ENCODE results near the gene GTPBP8. TPM values are rescaled to one million over a fixed set of nuclear protein-coding genes. Genes with fewer than 3 reads are reported as not detected.

GTPBP8 gene
- total and polyA plus RNA-seq, 2 donors (not counting 1 experiment from before 2014, with no cell fraction given) = 25.2 to 31.4 TPM

- Histone ChIP-seq H3K36me3 (ENCODE audit: control insufficient read depth, insufficient read depth, low read length) (no peaks in the 10 kb centered on the region), H3K4me2 (ENCODE audit: extremely low read depth, insufficient read depth, low read length) (no peak within 1 kb of the TSS), H2AFZ (ENCODE audit: low read length) (no peak within 1 kb of the TSS), H3K27ac (ENCODE audit: insufficient read depth, low read length) (no peak within 1 kb of the TSS), H3K9ac (ENCODE audit: insufficient read depth, low read length) (no peak within 1 kb of the TSS), H3K9me3 (ENCODE audit: control insufficient read depth, insufficient read depth, low read depth, low read length) (no peaks in the 10 kb centered on the region), H3K79me2 (ENCODE audit: control insufficient read depth, insufficient read depth, low read length) (no peaks in the 10 kb centered on the region), H3K4me1 (ENCODE audit: control insufficient read depth, extremely low read depth, insufficient read depth, low read length) (peaks cover 1% of the 10 kb centered on the region), H4K20me1 (ENCODE audit: control insufficient read depth, extremely low read depth, insufficient read depth, low read length) (no peaks in the 10 kb centered on the region), H3K4me3 (replicated peaks in 1 of 4; ENCODE audit: control extremely low read depth in 1 of 4, insufficient read depth in 1 of 4, low read depth in 3 of 4, low read length in 4 of 4) (no peak within 1 kb of the TSS), H3K27me3 (ENCODE audit: control insufficient read depth, insufficient read depth, low read length) (no peaks in the 10 kb centered on the region)
- no peak for DNase-seq (ENCODE audit: low read depth in 2 of 2)
- TF ChIP-seq, protein P1, sequence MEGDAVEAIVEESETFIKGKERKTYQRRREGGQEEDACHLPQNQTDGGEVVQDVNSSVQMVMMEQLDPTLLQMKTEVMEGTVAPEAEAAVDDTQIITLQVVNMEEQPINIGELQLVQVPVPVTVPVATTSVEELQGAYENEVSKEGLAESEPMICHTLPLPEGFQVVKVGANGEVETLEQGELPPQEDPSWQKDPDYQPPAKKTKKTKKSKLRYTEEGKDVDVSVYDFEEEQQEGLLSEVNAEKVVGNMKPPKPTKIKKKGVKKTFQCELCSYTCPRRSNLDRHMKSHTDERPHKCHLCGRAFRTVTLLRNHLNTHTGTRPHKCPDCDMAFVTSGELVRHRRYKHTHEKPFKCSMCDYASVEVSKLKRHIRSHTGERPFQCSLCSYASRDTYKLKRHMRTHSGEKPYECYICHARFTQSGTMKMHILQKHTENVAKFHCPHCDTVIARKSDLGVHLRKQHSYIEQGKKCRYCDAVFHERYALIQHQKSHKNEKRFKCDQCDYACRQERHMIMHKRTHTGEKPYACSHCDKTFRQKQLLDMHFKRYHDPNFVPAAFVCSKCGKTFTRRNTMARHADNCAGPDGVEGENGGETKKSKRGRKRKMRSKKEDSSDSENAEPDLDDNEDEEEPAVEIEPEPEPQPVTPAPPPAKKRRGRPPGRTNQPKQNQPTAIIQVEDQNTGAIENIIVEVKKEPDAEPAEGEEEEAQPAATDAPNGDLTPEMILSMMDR (conservative IDR thresholded peaks at IDR 0.05 in 1 of 2, IDR thresholded peaks at IDR 0.05 in 1 of 2; ENCODE audit: low read depth in 1 of 2, low read length in 2 of 2) = no peak
- no peak for TF ChIP-seq EZH2 (IDR thresholded peaks at IDR 0.05; ENCODE audit: low read length, missing control alignments)
Measured at GRCh38 chr3:112974894-112975293, 15.9 kb upstream of the GTPBP8 start, which contains the start of gene CD200R1. TSS of gene CD200R1 (minus strand) at chr3:112975103. CDS start at chr3:112974857, 246 bp downstream.

DNA sequence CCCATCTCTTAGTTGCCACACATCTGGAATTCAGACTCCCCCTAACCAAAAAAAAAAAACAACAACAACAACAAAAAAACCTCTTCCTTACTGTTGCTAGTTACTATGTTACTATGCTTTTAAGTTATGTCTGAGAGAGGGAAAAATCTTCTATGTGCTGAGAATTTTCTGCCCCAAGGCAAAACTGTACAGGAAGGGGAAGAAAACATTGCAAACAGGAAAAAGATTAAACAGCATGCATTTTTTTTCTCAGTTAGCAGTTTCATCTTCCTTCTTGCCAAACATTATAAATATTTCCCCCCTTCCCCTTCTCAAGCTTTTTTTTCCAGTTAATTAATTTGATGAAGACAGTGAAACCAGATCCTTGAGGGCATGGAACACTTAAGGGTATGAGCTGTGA is 14.8 kb upstream of the GTPBP8 start:
- Histone ChIP-seq H2AFZ (ENCODE audit: low read length) (no peak overlapping the region), H3K27ac (ENCODE audit: insufficient read depth, low read length) (no peak overlapping the region), H4K20me1 (ENCODE audit: control insufficient read depth, extremely low read depth, insufficient read depth, low read length) (no peaks in the 10 kb centered on the region), H3K79me2 (ENCODE audit: control insufficient read depth, insufficient read depth, low read length) (no peaks in the 10 kb centered on the region), H3K9ac (ENCODE audit: insufficient read depth, low read length) (no peak overlapping the region), H3K36me3 (ENCODE audit: control insufficient read depth, insufficient read depth, low read length) (no peaks in the 10 kb centered on the region), H3K4me2 (ENCODE audit: extremely low read depth, insufficient read depth, low read length) (no peak overlapping the region), H3K4me1 (ENCODE audit: control insufficient read depth, extremely low read depth, insufficient read depth, low read length) (peaks cover 5% of the 10 kb centered on the region), H3K9me3 (ENCODE audit: control insufficient read depth, insufficient read depth, low read depth, low read length) (no peaks in the 10 kb centered on the region), H3K4me3 (replicated peaks in 1 of 4; ENCODE audit: control extremely low read depth in 1 of 4, insufficient read depth in 1 of 4, low read depth in 3 of 4, low read length in 4 of 4) (no peak overlapping the region), H3K27me3 (ENCODE audit: control insufficient read depth, insufficient read depth, low read length) (no peaks in the 10 kb centered on the region)
- no peak for TF ChIP-seq EZH2 (IDR thresholded peaks at IDR 0.05; ENCODE audit: low read length, missing control alignments)
- TF ChIP-seq, protein P1 (conservative IDR thresholded peaks at IDR 0.05 in 1 of 2, IDR thresholded peaks at IDR 0.05 in 1 of 2; ENCODE audit: low read depth in 1 of 2, low read length in 2 of 2) = no peak
- no peak for DNase-seq (ENCODE audit: low read depth in 2 of 2)

GRCh38 chr3:112976953-112977352 is 13.8 kb upstream of the GTPBP8 start:
- Histone ChIP-seq H3K79me2 (ENCODE audit: control insufficient read depth, insufficient read depth, low read length) (no peaks in the 10 kb centered on the region), H3K9me3 (ENCODE audit: control insufficient read depth, insufficient read depth, low read depth, low read length) (no peaks in the 10 kb centered on the region), H3K9ac (ENCODE audit: insufficient read depth, low read length) (no peak overlapping the region), H3K36me3 (ENCODE audit: control insufficient read depth, insufficient read depth, low read length) (no peaks in the 10 kb centered on the region), H4K20me1 (ENCODE audit: control insufficient read depth, extremely low read depth, insufficient read depth, low read length) (no peaks in the 10 kb centered on the region), H2AFZ (ENCODE audit: low read length) (no peak overlapping the region), H3K27ac (ENCODE audit: insufficient read depth, low read length) (no peak overlapping the region), H3K4me2 (ENCODE audit: extremely low read depth, insufficient read depth, low read length) (no peak overlapping the region), H3K27me3 (ENCODE audit: control insufficient read depth, insufficient read depth, low read length) (no peaks in the 10 kb centered on the region), H3K4me1 (ENCODE audit: control insufficient read depth, extremely low read depth, insufficient read depth, low read length) (peaks cover 5% of the 10 kb centered on the region), H3K4me3 (replicated peaks in 1 of 4; ENCODE audit: control extremely low read depth in 1 of 4, insufficient read depth in 1 of 4, low read depth in 3 of 4, low read length in 4 of 4) (no peak overlapping the region)
- TF ChIP-seq, protein P1 (conservative IDR thresholded peaks at IDR 0.05 in 1 of 2, IDR thresholded peaks at IDR 0.05 in 1 of 2; ENCODE audit: low read depth in 1 of 2, low read length in 2 of 2) = no peak
- no peak for TF ChIP-seq EZH2 (IDR thresholded peaks at IDR 0.05; ENCODE audit: low read length, missing control alignments)
- no peak for DNase-seq (ENCODE audit: low read depth in 2 of 2)

Data from fibroblast of lung (primary cell).